CD4-positive, CD25-positive, alpha-beta regulatory T cell (primary cell): ENCODE measurements around the gene ZNF66. TPM values are rescaled to one million over a fixed set of nuclear protein-coding genes. Genes with fewer than 3 reads are reported as not detected.
"Not testable (repeated sequence)": the region's sequence is repeated elsewhere in the genome, so short reads cannot be mapped to it uniquely, and the experiment has no call there.

ENCODE experiments used
- ATAC-seq, 2 donors: fragments of 150-1000 bp; cut with Tn5 transposase; one replicate each; pipeline ENCODE4 v1.10.0; 2021; ENCODE audit warnings: low read depth in 2 of 2, moderate number of reproducible peaks in 2 of 2, moderate library complexity in 1 of 2
- DNase-seq, 3 donors: peaks; one replicate each; pipeline versions ENCODE4 v3.0.0 to v3.0.0-alpha.2; 2012 to 2022; ENCODE audit warnings: mixed read lengths in 1 of 3
- H3K27ac ChIP-seq: one replicate; pipeline ENCODE4 v1.7.0; 2013; ENCODE audit warnings: mild to moderate bottlenecking, low read length; ENCODE audit not compliant: insufficient read depth, poor library complexity, severe bottlenecking
- H3K27me3 ChIP-seq: one replicate; pipeline ENCODE4 v1.7.0; 2013; ENCODE audit warnings: low read length; ENCODE audit not compliant: control insufficient read depth, insufficient read depth
- H3K36me3 ChIP-seq: one replicate; pipeline ENCODE4 v1.7.0; 2013; ENCODE audit warnings: mild to moderate bottlenecking, low read length, moderate library complexity; ENCODE audit not compliant: control insufficient read depth, insufficient read depth
- H3K4me1 ChIP-seq: 2 replicates; pipeline ENCODE4 v1.7.0; 2013; ENCODE audit warnings: mild to moderate bottlenecking, low read length; ENCODE audit not compliant: insufficient read depth, control insufficient read depth, poor library complexity, severe bottlenecking
- H3K4me3 ChIP-seq: one replicate; pipeline ENCODE4 v1.7.0; 2013; ENCODE audit warnings: low read depth, mild to moderate bottlenecking, low read length, moderate library complexity
- H3K9me3 ChIP-seq, 2 experiments: 1 replicate in 1 of 2; 2 replicates in 1 of 2; pipeline ENCODE4 v1.7.0; 2013; ENCODE audit warnings: low read length in 2 of 2, mild to moderate bottlenecking in 1 of 2, moderate library complexity in 1 of 2; ENCODE audit not compliant: control insufficient read depth in 2 of 2
- H3K27ac Mint-ChIP-seq, 3 donors: one replicate each; pipeline ENCODE4 v1.8.0; 2020 to 2022; ENCODE audit warnings: mild to moderate bottlenecking in 3 of 3, mixed read lengths in 3 of 3, moderate library complexity in 2 of 3
- H3K27me3 Mint-ChIP-seq: one replicate; pipeline ENCODE4 v1.8.0; 2022; ENCODE audit warnings: mild to moderate bottlenecking, mixed read lengths
- H3K36me3 Mint-ChIP-seq: one replicate; pipeline ENCODE4 v1.8.0; 2020; ENCODE audit warnings: mixed read lengths
- H3K4me1 Mint-ChIP-seq, 4 donors: one replicate each; pipeline ENCODE4 v1.8.0; 2020 to 2022; ENCODE audit warnings: mixed read lengths in 4 of 4, mild to moderate bottlenecking in 1 of 4
- H3K4me3 Mint-ChIP-seq, 4 donors: one replicate each; pipeline ENCODE4 v1.8.0; 2020 to 2022; ENCODE audit warnings: mild to moderate bottlenecking in 4 of 4, mixed read lengths in 4 of 4, moderate library complexity in 3 of 4
- H3K9me3 Mint-ChIP-seq, 7 donors: one replicate each; pipeline ENCODE4 v1.8.0; 2020 to 2022; ENCODE audit warnings: mixed read lengths in 7 of 7, mild to moderate bottlenecking in 3 of 7, moderate library complexity in 2 of 7
- polyA plus RNA-seq, 4 donors: library from polyadenylated mRNA; unstranded; fragments of 300-500 nt; fragmentation: Illumina TruSeq; gene quantifications; one replicate each; pipeline ENCODE4 v1.2.3, GENCODE V29; 2021
- total RNA-seq: library from RNA; stranded (reverse); gene quantifications from one replicate; pipeline ENCODE4 v1.2.3, GENCODE V29; 2022

The ZNF66 gene
- total RNA-seq = 7.4 TPM
- 1 to 10 TPM; 1.5 to 4.6 (median 2.4) TPM for polyA plus RNA-seq

DNA sequence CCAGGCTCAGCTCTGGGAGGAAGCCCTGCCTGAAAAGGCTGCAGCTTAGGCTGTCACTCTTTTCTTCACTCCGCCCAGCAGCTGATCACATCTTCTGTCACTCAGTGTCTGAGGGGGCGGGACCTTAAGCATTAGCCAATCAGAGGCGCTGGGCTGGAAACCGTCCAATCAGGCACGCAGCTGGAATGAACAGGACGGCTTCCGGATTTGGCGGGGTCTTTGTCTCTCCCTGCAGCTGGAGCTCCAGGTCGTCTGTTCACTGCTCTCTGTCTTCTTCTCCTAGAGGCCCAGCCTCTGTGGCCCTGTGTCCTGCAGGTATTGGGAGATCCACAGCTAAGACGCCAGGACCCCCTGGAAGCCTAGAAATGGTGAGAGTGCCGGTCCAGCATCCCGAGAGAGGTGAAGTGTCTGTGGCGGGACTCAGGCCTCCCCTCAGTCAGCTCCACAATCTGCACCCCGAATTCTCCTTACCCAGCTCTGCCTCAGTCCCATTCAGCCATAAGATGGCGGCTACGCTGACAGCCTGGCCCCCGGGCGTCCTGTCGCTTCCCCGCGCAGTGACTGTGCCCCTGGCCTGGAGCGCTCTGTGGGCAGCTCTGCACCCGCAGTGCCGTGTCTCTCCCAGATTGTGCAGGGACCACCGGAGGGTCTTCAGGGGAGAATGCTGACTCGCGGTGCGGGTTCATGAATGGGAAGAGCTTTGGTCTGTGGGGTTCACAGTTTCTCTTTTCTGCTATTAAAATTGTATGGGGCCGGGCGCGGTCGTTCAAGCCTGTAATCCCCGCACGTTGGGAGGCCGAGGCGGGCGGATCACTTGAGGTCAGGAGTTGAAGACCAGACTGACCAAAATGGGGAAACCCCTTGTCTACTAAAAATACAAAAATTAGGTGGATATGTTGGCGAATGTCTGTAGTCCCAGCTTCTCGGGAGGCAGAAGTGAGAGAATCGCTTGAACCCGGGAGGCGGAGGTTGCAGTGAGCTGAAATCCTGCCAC lies at the start of gene ZNF66:
ZNF66 (plus strand) TSS at position 222 of the 994 bp plus-strand sequence; CDS start at position 366, 144 bp downstream.
- peak within 1 kb of the TSS; percentile 89 to 97 (median 94) for H3K27ac Mint-ChIP-seq

DNA sequence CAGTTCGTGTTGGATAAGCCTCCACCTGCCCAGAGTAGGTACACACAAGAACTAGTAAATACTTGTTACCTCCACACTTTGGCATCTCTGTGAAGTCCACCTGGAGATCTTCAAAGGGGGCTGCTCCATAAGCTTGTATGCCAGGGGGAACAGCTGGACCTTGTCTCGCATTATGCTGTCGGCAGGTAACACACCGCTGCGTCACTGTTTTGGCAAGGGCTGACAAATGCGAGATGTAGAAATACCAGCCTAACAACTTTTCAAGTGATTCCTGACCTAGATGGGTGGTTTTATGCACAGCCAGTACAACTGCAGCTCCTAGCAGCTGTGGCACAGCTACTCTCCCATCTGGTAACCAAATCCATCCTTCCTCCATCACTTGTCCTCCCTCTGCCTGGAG lies 25.9 kb upstream of the ZNF66 start:
- not testable (repeated sequence) for H3K36me3 Mint-ChIP-seq, H3K4me1 Mint-ChIP-seq, DNase-seq, H3K27ac Mint-ChIP-seq, H3K27me3 ChIP-seq, ATAC-seq, H3K4me1 ChIP-seq, H3K4me3 ChIP-seq, H3K27me3 Mint-ChIP-seq, H3K27ac ChIP-seq, H3K9me3 ChIP-seq, H3K4me3 Mint-ChIP-seq, H3K36me3 ChIP-seq, H3K9me3 Mint-ChIP-seq

More for the DNA sequence above, at the start of gene ZNF66:
- peak within 1 kb of the TSS; percentile 95 to 99 (median 98) for H3K4me3 Mint-ChIP-seq
- no peaks in the 10 kb centered on the region for H3K27me3 Mint-ChIP-seq
- peaks cover 0 to 14% (median 8%) of the 10 kb centered on the region in 7 donors for H3K9me3 Mint-ChIP-seq
- Histone ChIP-seq H3K27ac (peak within 1 kb of the TSS; percentile 74), H3K27me3 (no peaks in the 10 kb centered on the region), H3K9me3 (peaks cover 11 to 13% of the 10 kb centered on the region in 2 experiments), H3K4me1 (peaks cover 12% of the 10 kb centered on the region), H3K36me3 (peaks cover 9% of the 10 kb centered on the region), H3K4me3 (peak within 1 kb of the TSS; percentile 82)
- ATAC-seq = peak; percentile 98 to 99
- H3K4me1 Mint-ChIP-seq = peaks cover 0 to 43% (median 13%) of the 10 kb centered on the region in 4 donors
- DNase-seq = peak; percentile 84 to 97 (median 93)
- peaks cover 15% of the 10 kb centered on the region for H3K36me3 Mint-ChIP-seq

DNA sequence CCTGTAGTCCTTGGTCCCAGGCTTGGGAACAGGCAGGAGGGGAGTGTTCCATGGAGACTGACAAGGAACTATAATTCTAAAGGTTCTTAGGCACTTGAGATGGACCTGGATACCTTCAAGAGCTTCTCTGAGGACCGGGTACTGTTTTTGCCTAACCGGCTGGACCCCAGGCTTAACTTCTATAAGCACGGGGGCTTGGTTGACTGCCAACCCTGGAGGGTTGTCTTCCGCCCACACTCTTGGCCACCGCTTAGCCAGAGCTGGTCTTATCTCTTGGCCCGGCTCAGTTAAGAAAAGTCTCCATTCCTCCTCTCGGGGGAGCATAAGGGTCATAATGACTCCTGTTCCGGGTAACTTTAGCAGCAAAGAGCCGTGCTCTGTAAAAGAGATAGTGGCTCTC lies 23.8 kb upstream of the ZNF66 start:
- H3K36me3 Mint-ChIP-seq, H3K4me3 ChIP-seq: not testable (repeated sequence)

DNA sequence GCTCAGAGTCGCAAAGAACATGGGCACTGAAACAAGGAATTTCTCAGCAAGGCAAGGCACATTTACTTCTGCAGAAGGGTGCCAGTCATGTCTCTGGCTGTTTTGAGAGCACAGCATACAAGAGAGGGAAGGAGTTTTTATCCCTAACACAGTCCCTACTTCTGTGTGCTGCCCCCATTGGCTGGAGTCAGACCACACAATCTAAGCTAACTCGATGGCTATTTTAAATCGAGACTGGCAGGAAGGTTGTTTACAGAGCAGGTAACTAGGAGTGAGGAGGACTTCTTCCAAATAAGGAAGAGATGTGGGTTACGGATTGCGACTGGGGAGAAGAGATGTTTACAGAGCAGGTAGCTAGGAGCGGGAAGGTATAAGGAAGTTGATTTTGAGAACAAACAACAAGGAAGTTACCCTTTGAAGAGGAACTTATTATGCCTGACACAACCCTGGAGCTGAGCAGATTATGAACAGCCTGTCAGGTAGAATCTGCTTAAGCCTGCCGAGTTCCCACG lies 6.8 kb upstream of the ZNF66 start:
- not testable (repeated sequence) for H3K36me3 Mint-ChIP-seq, H3K27ac Mint-ChIP-seq, DNase-seq, H3K9me3 ChIP-seq, ATAC-seq, H3K4me1 ChIP-seq, H3K4me1 Mint-ChIP-seq, H3K27ac ChIP-seq, H3K27me3 Mint-ChIP-seq, H3K4me3 ChIP-seq, H3K27me3 ChIP-seq, H3K36me3 ChIP-seq, H3K4me3 Mint-ChIP-seq
- H3K9me3 Mint-ChIP-seq = peaks cover 0 to 15% (median 6%) of the 10 kb centered on the region in 7 donors

More for the DNA sequence above, 23.8 kb upstream of the ZNF66 start:
- not testable (repeated sequence) for H3K36me3 ChIP-seq, H3K27me3 ChIP-seq, DNase-seq, H3K4me3 Mint-ChIP-seq, H3K27ac ChIP-seq, H3K9me3 Mint-ChIP-seq, H3K4me1 ChIP-seq, H3K27me3 Mint-ChIP-seq, H3K9me3 ChIP-seq, ATAC-seq, H3K27ac Mint-ChIP-seq, H3K4me1 Mint-ChIP-seq

DNA sequence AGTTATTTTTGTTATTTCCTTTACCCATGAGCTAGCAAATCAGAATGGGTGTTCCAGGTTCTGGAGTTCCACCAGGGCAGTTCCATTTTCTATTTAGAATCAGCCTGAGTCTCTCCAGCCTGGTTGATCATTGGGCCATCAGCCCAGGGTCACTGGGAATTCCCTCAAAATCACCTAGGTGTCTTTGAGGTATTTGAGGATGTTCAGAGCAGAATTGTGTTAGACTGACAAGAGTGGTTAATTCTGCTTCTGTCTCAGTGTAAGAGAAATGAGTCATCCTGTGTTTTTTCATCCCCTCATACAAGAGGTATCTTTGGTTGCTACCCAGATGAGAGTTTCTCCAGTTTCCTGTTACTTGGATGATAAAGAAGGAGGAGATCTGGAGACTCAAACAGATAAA lies 11.7 kb downstream of the ZNF66 start:
- no peaks in the 10 kb centered on the region for H3K4me1 ChIP-seq
- H3K9me3 ChIP-seq = peaks cover 48 to 69% of the 10 kb centered on the region in 2 experiments
- peaks cover 5 to 22% (median 6%) of the 10 kb centered on the region in 4 donors for H3K4me1 Mint-ChIP-seq
- no peak overlapping the region for H3K27ac ChIP-seq
- H3K27ac Mint-ChIP-seq = no peak overlapping the region
- peaks cover 50% of the 10 kb centered on the region for H3K36me3 Mint-ChIP-seq
- H3K4me3 ChIP-seq = no peak overlapping the region
- no peak overlapping the region for H3K4me3 Mint-ChIP-seq
- no peak for DNase-seq
- H3K27me3 ChIP-seq = no peaks in the 10 kb centered on the region
- H3K36me3 ChIP-seq = peaks cover 47% of the 10 kb centered on the region
- no peak for ATAC-seq
- H3K9me3 Mint-ChIP-seq = peaks cover 3 to 51% (median 16%) of the 10 kb centered on the region in 7 donors
- H3K27me3 Mint-ChIP-seq = no peaks in the 10 kb centered on the region

DNA sequence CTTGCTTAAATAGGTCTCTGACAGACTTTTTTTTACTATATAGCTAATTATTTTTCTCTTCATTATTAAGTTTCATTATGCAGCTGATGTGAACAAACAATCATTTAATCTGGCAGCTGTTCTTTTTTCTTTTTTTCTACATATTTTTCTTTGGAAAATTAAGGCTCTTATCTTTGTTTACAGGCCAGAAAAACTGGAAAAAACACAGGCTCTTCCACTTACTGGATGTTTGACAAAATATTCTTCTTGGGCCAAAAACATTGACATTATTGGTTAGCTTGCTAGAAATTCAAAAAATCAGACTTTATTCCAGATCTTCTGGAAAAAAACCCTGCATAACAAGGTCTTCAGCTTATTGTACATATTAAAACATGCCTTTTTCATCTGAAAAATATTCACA lies 15.7 kb downstream of the ZNF66 start:
- Histone ChIP-seq H3K4me1 (no peaks in the 10 kb centered on the region), H3K9me3 (peaks cover 38 to 62% of the 10 kb centered on the region in 2 experiments), H3K4me3 (no peak overlapping the region), H3K36me3 (peaks cover 47% of the 10 kb centered on the region), H3K27me3 (no peaks in the 10 kb centered on the region), H3K27ac (no peak overlapping the region)
- Mint-ChIP-seq H3K27me3 (no peaks in the 10 kb centered on the region), H3K4me3 (peak overlapping the region in 1 of 4 donors; percentile 21), H3K4me1 (peaks cover 0 to 6% (median 2%) of the 10 kb centered on the region in 4 donors), H3K36me3 (peaks cover 47% of the 10 kb centered on the region), H3K27ac (no peak overlapping the region), H3K9me3 (peaks cover 0 to 42% (median 21%) of the 10 kb centered on the region in 7 donors)
- ATAC-seq (no peak), DNase-seq (no peak)

DNA sequence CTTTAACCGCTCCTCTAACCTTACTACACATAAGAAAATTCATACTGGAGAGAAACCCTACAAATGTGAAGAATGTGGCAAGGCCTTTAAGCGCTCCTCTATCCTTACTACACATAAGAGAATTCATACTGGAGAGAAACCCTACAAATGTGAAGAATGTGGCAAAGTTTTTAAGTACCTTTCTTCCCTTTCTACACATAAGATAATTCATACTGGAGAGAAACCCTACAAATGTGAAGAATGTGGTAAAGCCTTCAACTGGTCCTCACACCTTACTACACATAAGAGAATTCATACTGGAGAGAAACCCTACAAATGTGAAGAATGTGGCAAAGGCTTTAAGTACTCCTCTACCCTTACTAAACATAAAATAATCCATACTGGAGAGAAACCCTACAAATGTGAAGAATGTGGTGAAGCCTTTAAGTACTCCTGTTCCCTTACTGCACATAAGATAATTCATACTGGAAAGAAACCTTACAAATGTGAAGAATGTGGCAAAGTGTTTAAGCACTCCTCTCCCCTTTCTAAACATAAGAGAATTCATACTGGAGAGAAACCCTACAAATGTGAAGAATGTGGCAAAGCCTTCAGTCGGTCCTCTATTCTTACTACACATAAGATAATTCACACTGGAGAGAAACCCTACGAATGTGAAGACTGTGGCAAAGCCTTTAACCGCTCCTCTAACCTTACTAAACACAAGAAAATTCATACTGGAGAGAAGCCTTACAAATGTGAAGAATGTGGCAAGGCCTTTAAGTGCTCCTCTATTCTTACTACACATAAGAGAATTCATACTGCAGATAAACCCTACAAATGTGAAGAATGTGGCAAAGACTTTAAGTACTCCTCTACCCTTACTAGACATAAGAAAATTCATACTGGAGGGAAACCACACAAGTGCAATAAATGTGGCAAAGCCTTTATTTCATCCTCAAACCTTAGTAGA lies 30.5 kb downstream of the ZNF66 start:
- not testable (repeated sequence) for H3K4me1 ChIP-seq, H3K27ac Mint-ChIP-seq, DNase-seq, H3K27ac ChIP-seq, H3K4me3 ChIP-seq, H3K4me1 Mint-ChIP-seq, H3K4me3 Mint-ChIP-seq, H3K27me3 Mint-ChIP-seq, ATAC-seq, H3K27me3 ChIP-seq
- Mint-ChIP-seq H3K36me3 (peaks cover 34% of the 10 kb centered on the region), H3K9me3 (peaks cover 0 to 73% (median 18%) of the 10 kb centered on the region in 7 donors)
- Histone ChIP-seq H3K36me3 (peaks cover 22% of the 10 kb centered on the region), H3K9me3 (peaks cover 54 to 61% of the 10 kb centered on the region in 2 experiments)
